Panc1 (cell line): ENCODE data around the gene TGFBR1. TPM values are rescaled to one million over a fixed set of nuclear protein-coding genes. Genes with fewer than 3 reads are reported as not detected.

ENCODE experiments used
- ATAC-seq: fragments of 200-7000 bp; cut with Tn5 transposase; 2 replicates; pipeline ENCODE4 v1.9.1; 2020; ENCODE audit warnings: mild to moderate bottlenecking, moderate library complexity
- BruUV-seq: library from RNA; stranded (reverse); fragments of 400-500 nt; replicated peaks from 2 replicates; lab custom pipeline; 2021; lab: Mats Ljungman, UMichigan
- CTCF ChIA-PET: fragments of 300-600 bp; sonication (Branson Sonifier 250); formaldehyde crosslinking; loops from one replicate; lab custom pipeline; 2022; ENCODE audit warnings: antibody characterized with exemption; lab: Charles Lee
- POLR2A ChIA-PET: fragments of 300-600 bp; sonication (Branson Sonifier 250); formaldehyde crosslinking; loops from one replicate; lab custom pipeline; 2022; ENCODE audit warnings: antibody characterized with exemption; lab: Charles Lee
- DNase-seq: peaks from one replicate; pipeline ENCODE4 v3.0.0-alpha.2; 2010; ENCODE audit warnings: low read depth, low spot score
- H3K27ac ChIP-seq: 2 replicates; pipeline ENCODE4 v1.5.1; 2011; ENCODE audit warnings: mild to moderate bottlenecking, low read length, inconsistent platforms
- H3K27me3 ChIP-seq: fragments of 200-500 bp; sonication (Bioruptor generic); 2 replicates; pipeline ENCODE4 v1.6.0; 2014; ENCODE audit warnings: low read length, inconsistent platforms; ENCODE audit not compliant: control insufficient read depth, insufficient read depth
- H3K36me3 ChIP-seq: fragments of 200-500 bp; sonication (Bioruptor generic); 2 replicates; pipeline ENCODE4 v1.5.1; 2014; ENCODE audit warnings: inconsistent platforms, mild to moderate bottlenecking, low read length, moderate library complexity; ENCODE audit not compliant: control insufficient read depth, insufficient read depth
- H3K4me1 ChIP-seq: 2 replicates; pipeline ENCODE4 v1.5.1; 2011; ENCODE audit warnings: inconsistent platforms, mild to moderate bottlenecking, low read length, moderate library complexity; ENCODE audit not compliant: control insufficient read depth, insufficient read depth
- H3K4me3 ChIP-seq, 2 experiments: 2 replicates each; pipeline ENCODE4 v1.5.1; 2011 to 2012; ENCODE audit warnings: low read depth in 2 of 2, low read length in 2 of 2, mild to moderate bottlenecking in 2 of 2, inconsistent platforms in 1 of 2, moderate library complexity in 1 of 2
- H3K9me3 ChIP-seq: fragments of 200-500 bp; sonication (Bioruptor generic); 2 replicates; pipeline ENCODE4 v1.5.1; 2014; ENCODE audit warnings: low read depth, mild to moderate bottlenecking, inconsistent platforms, low read length, moderate library complexity; ENCODE audit not compliant: control insufficient read depth, insufficient read depth
- POLR2AphosphoS5 ChIP-seq: IDR thresholded peaks from 2 replicates; pipeline ENCODE4 v1.6.1; 2012; ENCODE audit warnings: mild to moderate bottlenecking, low read depth, low read length, moderate library complexity
- SIN3A ChIP-seq: IDR thresholded peaks from 2 replicates; pipeline ENCODE4 v1.6.1; 2012; ENCODE audit warnings: low read depth, mild to moderate bottlenecking, low read length, moderate library complexity, borderline replicate concordance; ENCODE audit not compliant: insufficient read depth
- TCF7L2 ChIP-seq: IDR thresholded peaks from 2 replicates; pipeline ENCODE4 v1.6.1; 2011; ENCODE audit warnings: mild to moderate bottlenecking, low read depth, low read length, inconsistent platforms
- in situ Hi-C: cut with HindIII; loops from 2 replicates; pipeline ENCODE4 v1.10.0; 2016; ENCODE audit warnings: low sequenced_read_pairs, low pct_unique_long_range_greater_than_20kb
- intact Hi-C: fragments of 100-400 bp; cut with micrococcal nuclease; formaldehyde crosslinking; loops from one replicate; pipeline ENCODE4 v1.10.0; 2022; ENCODE audit not compliant: unreplicated experiment
- total RNA-seq: library from RNA; stranded (reverse); gene quantifications from one replicate; pipeline ENCODE4 v1.2.1, GENCODE V29; 2021; ENCODE audit not compliant: unreplicated experiment
- TF ChIP-seq, protein P1 (sequence below), 2 experiments: IDR thresholded peaks; 2 replicates each; pipeline ENCODE4 v1.6.1; 2011 to 2012; ENCODE audit warnings: low read depth in 2 of 2, control low read depth in 1 of 2, low read length in 1 of 2, mild to moderate bottlenecking in 1 of 2, moderate library complexity in 1 of 2; ENCODE audit not compliant: insufficient read depth in 1 of 2
- TF ChIP-seq, protein P2 (sequence below): fragments of 450-650 bp; IDR thresholded peaks from 2 replicates; pipeline ENCODE4 v1.5.1; 2017; ENCODE audit warnings: mild to moderate bottlenecking

The TGFBR1 gene
- total RNA-seq, 1 experiment from 2014 or later = 22.2 TPM

DNA sequence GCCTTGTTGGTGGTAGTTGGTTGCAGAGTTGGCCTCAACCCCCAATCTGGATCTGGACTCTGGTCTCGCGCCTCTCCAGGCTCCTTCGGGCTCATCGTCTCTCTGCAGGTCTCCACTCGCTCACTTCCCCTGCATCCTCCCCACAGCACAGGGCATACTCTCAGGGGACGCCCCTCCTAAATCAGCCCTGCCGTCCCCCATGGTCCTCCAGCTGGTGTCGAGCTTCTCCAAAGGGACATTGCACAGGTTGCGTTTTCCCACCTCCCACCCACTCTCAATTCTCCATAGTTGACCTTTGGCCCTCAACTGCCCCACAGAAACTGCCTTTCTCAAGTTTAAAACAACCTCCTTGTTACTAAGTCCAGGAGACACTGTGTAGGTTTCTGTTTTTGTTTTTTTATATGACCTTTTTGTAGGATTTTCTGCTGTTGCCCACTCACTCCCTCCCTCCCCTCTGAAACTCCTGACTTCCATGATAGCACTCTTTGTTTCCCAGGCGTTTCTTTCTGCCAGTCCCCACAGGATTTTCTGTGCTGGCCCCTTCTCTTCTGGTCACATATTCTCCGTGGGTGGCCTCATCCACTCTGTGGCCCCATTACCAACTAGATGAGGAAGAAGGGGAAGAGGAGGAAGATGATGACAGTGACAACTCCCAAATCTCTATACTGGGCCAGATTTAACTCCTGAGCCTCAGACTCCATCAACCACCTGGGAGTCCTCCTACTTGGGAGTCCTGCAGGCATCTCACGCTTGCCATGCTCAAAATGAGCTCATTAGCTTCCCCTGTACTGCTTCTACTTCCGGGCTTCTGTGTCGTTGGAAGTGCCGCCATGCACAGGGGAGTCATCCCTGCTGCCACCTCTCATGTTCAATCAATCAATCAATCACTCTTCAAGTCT, 66.6 kb downstream of the TGFBR1 start:
- DNase-seq = no peak
- ChIA-PET POLR2A (no interaction called here), CTCF (no interaction called here)
- H3K27me3 ChIP-seq = no peaks in the 10 kb centered on the region
- in situ Hi-C loops = no loop called here
- intact Hi-C loops = no loop called here
- H3K9me3 ChIP-seq = no peaks in the 10 kb centered on the region
- TF ChIP-seq, protein P1, sequence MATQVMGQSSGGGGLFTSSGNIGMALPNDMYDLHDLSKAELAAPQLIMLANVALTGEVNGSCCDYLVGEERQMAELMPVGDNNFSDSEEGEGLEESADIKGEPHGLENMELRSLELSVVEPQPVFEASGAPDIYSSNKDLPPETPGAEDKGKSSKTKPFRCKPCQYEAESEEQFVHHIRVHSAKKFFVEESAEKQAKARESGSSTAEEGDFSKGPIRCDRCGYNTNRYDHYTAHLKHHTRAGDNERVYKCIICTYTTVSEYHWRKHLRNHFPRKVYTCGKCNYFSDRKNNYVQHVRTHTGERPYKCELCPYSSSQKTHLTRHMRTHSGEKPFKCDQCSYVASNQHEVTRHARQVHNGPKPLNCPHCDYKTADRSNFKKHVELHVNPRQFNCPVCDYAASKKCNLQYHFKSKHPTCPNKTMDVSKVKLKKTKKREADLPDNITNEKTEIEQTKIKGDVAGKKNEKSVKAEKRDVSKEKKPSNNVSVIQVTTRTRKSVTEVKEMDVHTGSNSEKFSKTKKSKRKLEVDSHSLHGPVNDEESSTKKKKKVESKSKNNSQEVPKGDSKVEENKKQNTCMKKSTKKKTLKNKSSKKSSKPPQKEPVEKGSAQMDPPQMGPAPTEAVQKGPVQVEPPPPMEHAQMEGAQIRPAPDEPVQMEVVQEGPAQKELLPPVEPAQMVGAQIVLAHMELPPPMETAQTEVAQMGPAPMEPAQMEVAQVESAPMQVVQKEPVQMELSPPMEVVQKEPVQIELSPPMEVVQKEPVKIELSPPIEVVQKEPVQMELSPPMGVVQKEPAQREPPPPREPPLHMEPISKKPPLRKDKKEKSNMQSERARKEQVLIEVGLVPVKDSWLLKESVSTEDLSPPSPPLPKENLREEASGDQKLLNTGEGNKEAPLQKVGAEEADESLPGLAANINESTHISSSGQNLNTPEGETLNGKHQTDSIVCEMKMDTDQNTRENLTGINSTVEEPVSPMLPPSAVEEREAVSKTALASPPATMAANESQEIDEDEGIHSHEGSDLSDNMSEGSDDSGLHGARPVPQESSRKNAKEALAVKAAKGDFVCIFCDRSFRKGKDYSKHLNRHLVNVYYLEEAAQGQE (IDR thresholded peaks at IDR 0.05; ENCODE audit: insufficient read depth in 1 of 2, low read depth in 2 of 2, low read length in 1 of 2) = no peak
- TF ChIP-seq POLR2AphosphoS5 (no peak), SIN3A (no peak), TCF7L2 (no peak)
- TF ChIP-seq, protein P2, sequence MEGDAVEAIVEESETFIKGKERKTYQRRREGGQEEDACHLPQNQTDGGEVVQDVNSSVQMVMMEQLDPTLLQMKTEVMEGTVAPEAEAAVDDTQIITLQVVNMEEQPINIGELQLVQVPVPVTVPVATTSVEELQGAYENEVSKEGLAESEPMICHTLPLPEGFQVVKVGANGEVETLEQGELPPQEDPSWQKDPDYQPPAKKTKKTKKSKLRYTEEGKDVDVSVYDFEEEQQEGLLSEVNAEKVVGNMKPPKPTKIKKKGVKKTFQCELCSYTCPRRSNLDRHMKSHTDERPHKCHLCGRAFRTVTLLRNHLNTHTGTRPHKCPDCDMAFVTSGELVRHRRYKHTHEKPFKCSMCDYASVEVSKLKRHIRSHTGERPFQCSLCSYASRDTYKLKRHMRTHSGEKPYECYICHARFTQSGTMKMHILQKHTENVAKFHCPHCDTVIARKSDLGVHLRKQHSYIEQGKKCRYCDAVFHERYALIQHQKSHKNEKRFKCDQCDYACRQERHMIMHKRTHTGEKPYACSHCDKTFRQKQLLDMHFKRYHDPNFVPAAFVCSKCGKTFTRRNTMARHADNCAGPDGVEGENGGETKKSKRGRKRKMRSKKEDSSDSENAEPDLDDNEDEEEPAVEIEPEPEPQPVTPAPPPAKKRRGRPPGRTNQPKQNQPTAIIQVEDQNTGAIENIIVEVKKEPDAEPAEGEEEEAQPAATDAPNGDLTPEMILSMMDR = no peak
- ATAC-seq = no peak
- H3K4me3 ChIP-seq = no peak overlapping the region
- BruUV-seq = no TSS peak
- no peak overlapping the region for H3K27ac ChIP-seq
- no peaks in the 10 kb centered on the region; the same call in 1 of the 2 replicates for H3K4me1 ChIP-seq
- H3K36me3 ChIP-seq = no peaks in the 10 kb centered on the region

DNA sequence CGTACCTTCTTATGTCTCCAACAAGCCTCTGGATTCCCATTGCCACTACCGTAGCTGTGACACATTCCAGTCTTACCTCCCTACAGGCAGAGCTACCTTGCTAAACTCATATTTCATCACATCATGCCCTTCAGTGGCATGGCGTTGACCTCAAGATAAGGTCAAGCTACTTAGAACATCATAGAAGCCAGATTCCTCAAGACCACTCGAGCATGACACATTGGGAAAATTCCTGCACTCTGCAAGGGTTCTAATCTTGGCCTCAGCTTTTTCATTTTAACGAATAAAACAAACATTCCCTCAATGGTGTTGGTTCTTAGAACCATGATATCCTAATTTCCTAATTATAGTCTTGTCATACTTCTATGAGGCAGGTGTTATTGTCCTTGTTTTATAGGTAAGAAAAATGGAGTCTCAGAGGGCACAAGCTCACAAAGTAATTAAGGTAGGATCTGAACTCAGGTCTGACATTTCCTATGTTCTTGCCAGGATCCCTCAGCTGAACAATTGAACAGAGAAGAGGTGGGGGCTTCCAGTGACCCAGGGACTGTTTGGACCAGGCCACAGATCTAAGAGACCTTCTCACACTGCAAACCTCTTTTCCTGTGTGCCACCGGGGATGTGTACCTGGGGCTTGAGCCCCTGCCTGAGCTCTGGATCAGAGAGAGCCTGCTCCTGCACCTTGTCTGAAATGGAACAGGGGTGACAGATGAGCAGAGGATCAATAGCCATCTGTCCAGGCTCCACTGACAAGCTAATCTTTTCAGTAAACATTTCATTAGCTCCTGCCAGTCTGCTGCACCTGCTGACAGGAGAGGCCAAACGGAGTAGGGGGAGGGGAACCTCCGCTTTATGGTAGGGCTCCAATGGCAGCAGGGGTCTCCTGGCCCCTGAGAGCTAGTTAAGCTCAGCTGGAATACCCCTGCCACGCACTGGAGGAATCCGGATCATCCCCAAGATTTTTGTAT, 67.5 kb downstream of the TGFBR1 start:
- CTCF ChIA-PET = no interaction called here

More for the DNA sequence above, 67.5 kb downstream of the TGFBR1 start:
- no peaks in the 10 kb centered on the region; the same call in 1 of the 2 replicates for H3K4me1 ChIP-seq
- no peak for ATAC-seq
- no peak overlapping the region for H3K4me3 ChIP-seq
- intact Hi-C loops = no loop called here
- DNase-seq = no peak
- BruUV-seq = no TSS peak
- POLR2A ChIA-PET = no interaction called here
- no peak overlapping the region for H3K27ac ChIP-seq
- TF ChIP-seq POLR2AphosphoS5 = no peak
- TF ChIP-seq, protein P2 = no peak
- no peak for TF ChIP-seq TCF7L2
- TF ChIP-seq SIN3A = no peak
- TF ChIP-seq, protein P1 (IDR thresholded peaks at IDR 0.05; ENCODE audit: insufficient read depth in 1 of 2, low read depth in 2 of 2, low read length in 1 of 2) = no peak
- H3K9me3 ChIP-seq = no peaks in the 10 kb centered on the region
- no peaks in the 10 kb centered on the region for H3K27me3 ChIP-seq
- no peaks in the 10 kb centered on the region for H3K36me3 ChIP-seq
- in situ Hi-C loops = no loop called here
